Measurements from ENCODE around the gene GPSM1. TPM values are rescaled to one million over a fixed set of nuclear protein-coding genes. Genes with fewer than 3 reads are reported as not detected.

Gene GPSM1
- total RNA-seq, 1 donor: 39.1 TPM

- H2AFZ ChIP-seq (ENCODE audit: low read length): no peak overlapping the region
- no peak for TF ChIP-seq CTCF (IDR thresholded peaks at IDR 0.05; ENCODE audit: extremely low read depth, low read depth, low read length)
- H3K4me2 ChIP-seq (ENCODE audit: insufficient read depth, low read length): no peak overlapping the region
- H3K79me2 ChIP-seq (ENCODE audit: insufficient read depth, low read length): peaks cover 12% of the 10 kb centered on the region
- no peak for DNase-seq (ENCODE audit: insufficient read length, low spot score, missing footprints)
- H3K27me3 ChIP-seq (ENCODE audit: insufficient read depth, low read length): no peaks in the 10 kb centered on the region
- no peak overlapping the region for H3K27ac ChIP-seq (ENCODE audit: low read depth, low read length)
- no peaks in the 10 kb centered on the region for H3K9me3 ChIP-seq (ENCODE audit: low read depth, low read length)
- H3K36me3 ChIP-seq (ENCODE audit: insufficient read depth, low read length): peaks cover 51% of the 10 kb centered on the region
- peaks cover 58% of the 10 kb centered on the region for H4K20me1 ChIP-seq (ENCODE audit: insufficient read depth, low read length)
- no peak overlapping the region for H3K4me3 ChIP-seq (ENCODE audit: insufficient read depth, low read length)
- H3K4me1 ChIP-seq (ENCODE audit: insufficient read depth, low read length): peaks cover 10% of the 10 kb centered on the region
These were observed 13.2 kb downstream of the GPSM1 start for GRCh38 chr9:136340356-136341041.

DNA sequence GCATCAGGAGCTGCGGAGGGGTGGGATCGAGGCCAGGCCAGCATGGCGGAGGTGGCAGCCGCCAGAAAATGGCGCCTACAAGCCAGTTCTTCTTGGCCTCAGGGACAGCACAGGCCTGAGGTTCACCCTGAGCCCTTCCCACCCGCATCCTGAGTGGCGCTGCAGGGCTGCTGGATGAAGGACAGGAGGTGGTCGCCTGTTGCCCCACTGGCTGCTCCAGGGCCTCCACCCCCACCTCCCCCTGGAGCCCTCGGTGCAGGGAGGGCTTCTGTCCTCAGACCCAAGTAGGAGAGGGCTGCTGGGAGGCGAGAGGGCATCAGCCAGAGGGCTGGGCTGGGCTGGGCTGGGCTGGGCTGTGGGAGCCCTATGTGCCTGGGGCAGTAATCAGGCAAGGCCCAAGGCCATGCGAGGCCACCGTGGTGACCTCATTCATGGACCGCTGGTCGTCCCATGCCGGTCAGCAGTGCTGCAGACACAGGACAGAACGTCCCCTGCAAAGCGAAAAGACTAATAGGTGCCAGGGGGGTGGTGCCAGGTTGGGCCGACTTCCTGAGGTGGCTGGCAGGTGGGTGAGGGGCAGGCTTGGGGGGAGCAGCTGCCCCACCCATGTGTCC lies 13.8 kb downstream of the GPSM1 start:
- H2AFZ ChIP-seq (ENCODE audit: low read length): no peak overlapping the region
- no peak overlapping the region for H3K27ac ChIP-seq (ENCODE audit: low read depth, low read length)
- H3K4me1 ChIP-seq (ENCODE audit: insufficient read depth, low read length): peaks cover 17% of the 10 kb centered on the region
- H3K36me3 ChIP-seq (ENCODE audit: insufficient read depth, low read length): peaks cover 51% of the 10 kb centered on the region
- no peak for DNase-seq (ENCODE audit: insufficient read length, low spot score, missing footprints)
- H3K79me2 ChIP-seq (ENCODE audit: insufficient read depth, low read length): peaks cover 7% of the 10 kb centered on the region
- no peak for TF ChIP-seq CTCF (IDR thresholded peaks at IDR 0.05; ENCODE audit: extremely low read depth, low read depth, low read length)
- H3K4me2 ChIP-seq (ENCODE audit: insufficient read depth, low read length): no peak overlapping the region
- H4K20me1 ChIP-seq (ENCODE audit: insufficient read depth, low read length): peaks cover 54% of the 10 kb centered on the region
- H3K9me3 ChIP-seq (ENCODE audit: low read depth, low read length): no peaks in the 10 kb centered on the region
- no peak overlapping the region for H3K4me3 ChIP-seq (ENCODE audit: insufficient read depth, low read length)
- no peaks in the 10 kb centered on the region for H3K27me3 ChIP-seq (ENCODE audit: insufficient read depth, low read length)

DNA sequence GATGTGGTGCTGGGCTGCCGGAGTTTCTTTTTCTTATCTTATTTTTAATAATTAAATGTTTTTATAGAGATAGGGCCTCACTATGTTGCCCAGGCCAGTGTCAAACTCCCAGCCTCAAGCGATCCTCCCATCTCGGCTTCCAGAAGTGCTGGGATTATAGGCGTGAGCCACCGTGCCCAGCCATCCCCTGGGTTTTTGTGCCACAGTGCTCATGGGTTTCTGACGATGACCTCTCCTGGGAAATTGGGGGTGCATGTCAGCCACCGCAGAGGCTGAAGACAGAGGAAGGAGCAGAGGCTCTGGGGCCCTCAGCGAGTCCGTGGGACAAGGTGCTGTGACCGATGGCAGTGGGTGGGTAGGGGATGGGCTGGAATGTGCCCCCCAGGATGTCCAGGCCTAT lies 14.4 kb downstream of the GPSM1 start:
- Histone ChIP-seq H3K4me3 (ENCODE audit: insufficient read depth, low read length) (no peak overlapping the region), H2AFZ (ENCODE audit: low read length) (no peak overlapping the region), H3K36me3 (ENCODE audit: insufficient read depth, low read length) (peaks cover 46% of the 10 kb centered on the region), H3K4me2 (ENCODE audit: insufficient read depth, low read length) (no peak overlapping the region), H4K20me1 (ENCODE audit: insufficient read depth, low read length) (peaks cover 52% of the 10 kb centered on the region), H3K79me2 (ENCODE audit: insufficient read depth, low read length) (peaks cover 1% of the 10 kb centered on the region), H3K9me3 (ENCODE audit: low read depth, low read length) (no peaks in the 10 kb centered on the region), H3K4me1 (ENCODE audit: insufficient read depth, low read length) (peaks cover 22% of the 10 kb centered on the region), H3K27me3 (ENCODE audit: insufficient read depth, low read length) (no peaks in the 10 kb centered on the region), H3K27ac (ENCODE audit: low read depth, low read length) (no peak overlapping the region)
- no peak for DNase-seq (ENCODE audit: insufficient read length, low spot score, missing footprints)
- TF ChIP-seq CTCF (IDR thresholded peaks at IDR 0.05; ENCODE audit: extremely low read depth, low read depth, low read length): no peak
